H54 (cell line): ENCODE results near the gene NEDD4L.
"Not testable (repeated sequence)": the region's sequence is repeated elsewhere in the genome, so short reads cannot be mapped to it uniquely, and the experiment has no call there.

Experiments
- DNase-seq: peaks from one replicate; pipeline ENCODE4 v3.0.0; 2011; ENCODE audit warnings: low spot score, mixed read lengths; ENCODE audit not compliant: insufficient read length
- FAIRE-seq: peaks from 3 replicates; lab custom pipeline; 2011; peaks lifted over from hg19 to GRCh38; lab: Jason Lieb, UNC
- POLR2A ChIP-seq: IDR thresholded peaks from 2 replicates; pipeline ENCODE4 v1.6.1; 2011; ENCODE audit warnings: low read depth, mild to moderate bottlenecking, low read length

NEDD4L gene

DNA sequence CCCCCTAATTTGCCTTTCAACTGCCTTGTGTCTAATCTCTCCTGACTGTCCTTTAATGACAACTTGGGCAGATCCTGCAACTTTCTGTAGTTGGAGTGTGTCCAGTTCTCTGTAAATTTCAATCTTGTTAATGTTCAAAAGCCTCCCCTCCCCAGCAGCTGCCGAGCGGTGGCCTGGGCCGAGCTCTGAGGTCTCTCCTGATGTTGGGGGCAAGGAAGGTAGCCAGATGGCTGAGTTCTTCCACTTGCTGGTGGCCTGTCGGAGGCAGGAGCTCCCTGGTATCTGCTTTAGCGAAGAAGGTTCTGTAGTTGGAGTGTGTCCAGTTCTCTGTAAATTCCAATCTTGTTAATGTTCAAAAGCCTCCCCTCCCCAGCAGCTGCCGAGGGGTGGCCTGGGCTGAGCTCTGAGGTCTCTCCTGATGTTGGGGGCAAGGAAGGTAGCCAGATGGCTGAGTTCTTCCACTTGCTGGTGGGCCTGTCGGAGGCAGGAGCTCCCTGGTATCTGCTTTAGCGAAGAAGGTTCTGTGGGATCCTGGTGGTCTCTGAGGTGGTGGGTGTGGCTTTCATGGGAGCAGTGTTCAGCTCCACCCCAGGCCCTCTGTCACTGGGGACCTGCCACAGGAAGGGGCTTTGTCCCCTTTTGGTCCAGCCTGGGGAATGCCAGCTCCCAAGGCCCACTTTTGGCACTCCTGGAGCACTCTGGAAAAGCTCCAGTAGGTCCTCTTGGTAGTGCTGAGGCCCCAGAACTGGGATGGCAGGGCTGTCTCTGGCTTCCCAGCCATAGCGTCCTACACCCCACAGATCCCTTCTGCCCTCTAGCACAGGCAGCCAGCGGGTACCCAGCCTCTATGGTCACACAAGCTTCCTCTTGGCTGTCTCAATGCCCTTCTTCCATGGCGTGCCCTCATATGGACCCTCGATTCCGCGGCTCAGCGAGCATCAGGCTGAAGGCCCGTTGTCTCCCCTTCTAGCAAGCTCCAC is 373.0 kb downstream of the NEDD4L start:
- TF ChIP-seq POLR2A: no peak
- FAIRE-seq (no peak), DNase-seq (no peak)

DNA sequence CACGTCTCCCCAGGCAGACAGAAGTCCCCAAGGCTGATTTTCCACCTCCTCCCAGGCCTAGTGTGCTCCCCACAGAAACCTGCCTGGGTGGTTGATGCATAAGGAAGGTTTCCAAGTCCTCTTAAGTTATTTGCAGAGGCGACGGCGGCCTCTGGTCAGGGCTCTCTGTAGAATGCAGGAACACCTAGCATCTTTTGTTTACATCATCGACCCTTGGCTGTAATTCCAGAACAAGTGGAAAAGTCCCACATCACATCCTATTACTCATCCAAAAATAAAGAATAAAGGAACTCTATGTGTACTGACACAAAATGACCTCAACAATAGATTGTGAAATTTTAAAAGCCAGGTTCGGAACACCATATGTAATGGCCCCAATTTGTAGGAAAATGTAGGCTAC is 373.7 kb downstream of the NEDD4L start:
- DNase-seq (peak; percentile 22), FAIRE-seq (no peak)
- TF ChIP-seq POLR2A: no peak

DNA sequence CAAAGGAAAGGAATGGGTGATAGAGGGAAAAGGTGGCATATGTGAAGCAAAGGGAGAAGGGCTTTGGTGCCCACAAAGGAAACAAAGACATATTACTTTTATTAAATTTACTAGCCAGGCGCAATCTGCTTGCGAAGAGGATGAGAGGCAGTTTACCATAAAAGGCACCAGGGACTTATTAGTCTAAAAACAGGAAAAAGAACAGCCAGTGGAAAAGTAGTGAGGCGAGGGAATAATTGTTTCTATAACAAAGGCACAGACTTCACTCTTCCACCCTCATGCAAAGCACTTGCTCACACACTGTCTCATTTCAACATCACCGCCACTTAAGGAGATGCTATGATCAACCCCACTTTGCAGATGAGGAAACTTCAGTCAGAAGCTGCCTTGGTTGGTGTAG is 374.3 kb downstream of the NEDD4L start:
- FAIRE-seq (no peak), DNase-seq (no peak)

DNA sequence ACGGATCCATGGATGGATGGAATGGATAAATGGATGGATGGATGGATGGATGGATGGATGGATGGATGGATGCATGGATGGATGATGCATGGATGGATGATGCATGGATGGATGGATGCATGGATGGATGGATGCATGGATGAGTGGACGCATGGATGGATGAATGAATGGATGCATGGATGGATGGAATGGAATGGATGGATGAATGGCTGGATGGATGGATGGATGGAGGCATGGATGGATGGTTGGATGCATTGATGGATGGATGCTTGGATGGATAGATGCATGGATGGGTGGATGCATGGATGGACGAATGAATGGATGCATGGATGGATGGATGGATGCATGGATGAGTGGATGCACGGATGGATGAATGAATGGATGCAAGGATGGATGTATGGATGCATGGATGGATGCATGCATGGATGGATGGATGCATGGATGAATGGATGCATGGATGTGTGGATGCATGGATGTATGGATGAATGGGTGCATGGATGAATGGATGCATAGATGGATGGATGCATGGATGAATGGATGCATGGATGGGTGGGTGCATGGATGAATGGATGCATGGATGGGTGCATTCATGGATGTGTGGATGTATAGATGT is 375.7 kb downstream of the NEDD4L start:
- FAIRE-seq: no peak
- TF ChIP-seq POLR2A: no peak
- no peak for DNase-seq

More for the DNA sequence above, 374.3 kb downstream of the NEDD4L start:
- TF ChIP-seq POLR2A: no peak

DNA sequence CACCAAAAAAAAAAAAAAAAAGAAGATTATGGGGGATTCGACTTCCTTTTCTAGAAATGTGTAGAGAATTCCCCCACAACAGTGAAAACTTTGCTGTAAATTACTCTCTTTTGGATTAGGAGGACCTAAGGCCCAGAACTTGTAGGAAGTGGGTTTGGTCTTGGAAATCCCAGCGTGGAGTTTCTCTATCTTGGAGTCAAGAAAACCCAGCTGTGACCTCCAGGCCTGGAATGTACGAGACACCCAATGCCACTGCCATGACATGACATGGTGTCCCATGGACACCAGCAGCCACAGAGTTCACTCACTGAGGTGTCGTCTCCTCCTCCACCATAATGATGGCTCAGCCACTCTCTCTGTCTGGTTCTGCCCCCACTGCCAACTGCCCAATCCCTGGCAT is 382.6 kb downstream of the NEDD4L start:
- FAIRE-seq: no peak
- no peak for TF ChIP-seq POLR2A
- no peak for DNase-seq

DNA sequence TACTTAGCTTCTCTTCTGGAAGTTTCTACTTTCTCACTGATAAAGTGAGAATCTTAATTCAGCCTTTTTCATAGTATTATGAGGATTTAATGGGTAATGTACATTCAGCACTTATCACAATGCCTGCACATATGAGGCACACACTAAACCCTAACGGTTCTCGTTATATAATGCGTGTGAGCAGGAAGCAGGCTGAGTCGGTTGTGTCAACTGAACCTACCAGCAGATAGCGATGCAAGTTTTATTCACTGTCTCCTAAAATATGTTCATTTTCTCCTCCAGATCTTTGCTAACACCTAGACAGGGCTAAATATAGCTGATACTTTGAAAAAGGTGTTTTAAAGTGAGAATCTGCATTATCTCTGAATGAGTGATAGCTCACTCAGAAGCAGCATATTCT is 383.3 kb downstream of the NEDD4L start:
- FAIRE-seq (no peak), DNase-seq (no peak)
- no peak for TF ChIP-seq POLR2A

DNA sequence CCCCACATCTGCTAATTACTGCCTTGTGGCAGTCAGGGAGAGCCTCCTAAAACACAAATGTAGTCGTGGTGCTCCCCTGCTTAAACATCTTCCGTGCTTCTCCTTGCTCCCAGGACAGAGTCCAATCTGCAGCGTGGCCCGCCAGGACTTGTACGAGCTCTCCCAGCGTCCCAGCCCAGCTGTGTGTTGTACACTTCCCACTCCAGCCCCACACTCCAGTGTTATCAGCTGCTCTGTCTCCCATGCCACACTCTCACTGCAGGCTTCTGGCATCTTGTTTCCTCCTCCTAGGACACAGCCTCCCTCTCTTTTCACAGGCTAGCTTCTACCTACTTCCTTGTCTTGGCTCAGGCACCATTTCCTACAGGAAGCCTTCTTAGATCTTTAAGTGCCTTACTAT is 385.4 kb downstream of the NEDD4L start:
- DNase-seq (no peak), FAIRE-seq (no peak)
- no peak for TF ChIP-seq POLR2A

DNA sequence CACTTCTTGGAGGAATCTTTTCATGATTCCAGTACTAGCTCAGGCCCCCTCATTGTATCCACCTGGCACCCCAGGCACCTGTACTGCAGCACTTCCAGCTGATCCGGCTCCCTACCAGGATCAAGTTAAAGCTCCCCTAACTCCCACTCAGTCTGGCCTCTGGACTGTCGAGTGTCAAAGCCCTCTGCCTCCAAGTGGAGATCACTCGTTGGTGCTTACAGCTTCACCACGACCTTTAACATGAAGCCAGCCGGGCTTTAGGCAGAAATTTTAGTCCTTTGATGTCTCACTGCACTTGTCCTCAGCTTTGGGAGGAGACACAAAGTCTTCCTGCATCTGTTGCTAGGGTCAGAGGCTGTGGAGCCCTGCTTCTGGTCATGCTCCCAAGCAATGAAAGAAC is 387.2 kb downstream of the NEDD4L start:
- FAIRE-seq (no peak), DNase-seq (no peak)
- TF ChIP-seq POLR2A: no peak

DNA sequence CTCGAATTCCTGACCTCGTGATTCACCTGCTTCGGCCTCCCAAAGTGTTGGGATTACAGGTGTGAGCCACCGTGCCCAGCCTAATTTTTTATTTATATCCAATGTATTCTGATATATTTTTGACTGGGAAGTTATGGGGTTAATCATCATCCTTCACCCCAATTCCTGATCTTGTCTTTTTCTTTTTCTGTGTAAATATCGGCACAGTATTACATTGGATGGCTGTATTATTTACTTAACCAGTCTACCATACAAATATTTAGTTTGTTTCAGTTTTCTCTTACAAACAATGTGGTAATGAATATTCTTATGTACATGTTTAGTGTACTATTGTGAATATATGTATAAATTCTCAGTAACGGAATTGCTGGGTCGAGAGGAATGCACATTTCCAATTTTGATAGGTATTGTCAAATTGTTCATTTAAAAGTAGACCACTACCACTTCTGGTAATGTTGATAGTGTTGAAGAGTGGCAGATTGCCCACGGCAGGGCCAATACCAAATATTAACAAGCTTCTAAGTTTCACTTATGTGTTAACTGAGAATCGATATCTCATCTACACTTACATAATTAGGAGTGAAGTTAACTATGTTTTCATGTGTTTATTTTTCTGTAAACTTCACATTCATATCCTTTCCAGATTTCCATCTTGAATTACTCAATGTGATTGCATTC is 388.2 kb downstream of the NEDD4L start:
- FAIRE-seq (no peak), DNase-seq (no peak)
- TF ChIP-seq POLR2A: no peak

DNA sequence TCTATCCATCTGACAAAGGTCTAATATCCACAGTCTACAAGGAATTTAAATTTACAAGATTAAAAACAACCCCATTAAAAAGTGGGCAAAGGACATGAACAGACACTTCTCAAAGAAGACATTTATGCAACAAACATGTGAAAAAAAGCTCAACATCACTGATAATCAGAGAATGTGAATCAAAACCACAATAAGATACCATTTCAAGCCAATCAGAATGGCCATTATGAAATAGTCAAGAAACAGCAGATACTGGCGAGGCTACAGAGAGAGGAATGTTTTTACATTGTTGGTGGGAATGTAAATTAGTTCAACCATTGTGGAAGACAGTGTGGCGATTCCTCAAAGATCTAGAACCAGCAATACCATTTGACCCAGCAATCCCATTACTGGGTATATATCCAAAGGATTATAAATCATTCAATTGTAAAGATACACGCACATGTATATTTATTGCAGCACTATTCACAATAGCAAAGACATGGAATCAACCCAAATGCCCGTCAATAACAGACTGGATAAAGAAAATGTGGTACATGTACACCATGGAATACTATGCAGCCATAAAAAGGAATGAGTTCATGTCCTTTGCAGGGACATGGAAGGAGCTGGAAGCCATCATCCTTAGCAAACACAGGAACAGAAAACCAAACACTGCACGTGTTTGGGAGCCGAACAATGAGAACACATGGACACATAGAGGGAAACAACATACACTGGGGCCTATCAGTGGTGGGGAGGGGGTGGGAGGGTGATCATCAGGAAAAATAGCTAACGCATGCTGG is 391.4 kb downstream of the NEDD4L start:
- not testable (repeated sequence) for DNase-seq, FAIRE-seq

DNA sequence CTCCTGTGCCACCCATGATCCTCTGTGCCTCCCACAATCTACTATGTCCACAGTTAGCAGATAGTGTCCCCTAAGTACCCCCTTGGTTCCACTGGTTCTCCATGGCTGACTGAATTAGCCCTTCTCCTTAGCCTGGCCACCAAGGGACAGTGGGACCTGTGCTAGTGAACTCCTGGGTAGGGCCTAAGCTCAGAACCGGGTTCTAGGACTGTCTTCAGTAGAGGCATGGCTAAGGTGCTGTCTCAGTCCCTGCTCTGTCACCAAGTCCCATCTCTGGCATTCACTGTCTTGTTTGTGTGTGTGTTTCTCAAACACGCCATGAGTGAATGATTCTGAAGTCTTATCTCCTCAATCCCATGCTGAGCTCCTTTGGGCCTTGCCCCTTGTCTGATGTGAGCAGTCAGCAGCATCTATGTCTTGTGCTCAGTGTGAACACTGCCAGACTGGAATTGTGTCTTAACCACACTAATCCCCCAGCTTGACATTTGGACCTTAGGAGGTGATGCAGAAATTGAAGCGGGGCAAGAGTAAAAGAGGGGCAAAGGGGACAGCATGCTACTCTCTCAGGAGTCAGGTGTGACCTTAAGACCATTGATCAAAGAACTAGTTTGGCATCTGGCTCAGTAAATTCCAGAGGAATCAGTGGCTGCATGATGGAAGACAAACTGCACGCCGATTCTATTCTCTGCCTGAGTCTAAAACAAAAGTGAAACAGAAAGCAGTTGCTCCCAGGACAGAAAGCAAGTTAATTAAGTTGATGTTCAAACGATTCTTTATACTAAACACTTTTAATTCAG is 394.3 kb downstream of the NEDD4L start:
- FAIRE-seq (no peak), DNase-seq (no peak)
- TF ChIP-seq POLR2A: no peak

DNA sequence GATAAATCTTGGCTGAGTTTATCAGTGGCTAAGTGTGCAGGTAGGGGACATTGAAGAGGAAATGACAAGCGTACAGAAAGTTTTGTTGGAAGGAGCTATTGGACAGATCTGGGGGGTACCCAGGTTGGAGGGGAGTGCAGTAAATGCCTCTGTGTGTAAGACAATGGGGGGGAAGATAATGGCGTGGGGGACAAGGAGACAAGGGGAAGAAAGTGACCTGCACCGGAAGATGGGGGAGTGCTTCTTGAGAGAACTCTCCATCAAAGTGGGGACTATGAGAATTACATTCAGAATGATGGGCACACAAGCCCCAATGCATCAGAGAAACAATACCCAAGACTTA is 394.9 kb downstream of the NEDD4L start:
- DNase-seq: no peak
- FAIRE-seq: no peak
- TF ChIP-seq POLR2A: no peak

DNA sequence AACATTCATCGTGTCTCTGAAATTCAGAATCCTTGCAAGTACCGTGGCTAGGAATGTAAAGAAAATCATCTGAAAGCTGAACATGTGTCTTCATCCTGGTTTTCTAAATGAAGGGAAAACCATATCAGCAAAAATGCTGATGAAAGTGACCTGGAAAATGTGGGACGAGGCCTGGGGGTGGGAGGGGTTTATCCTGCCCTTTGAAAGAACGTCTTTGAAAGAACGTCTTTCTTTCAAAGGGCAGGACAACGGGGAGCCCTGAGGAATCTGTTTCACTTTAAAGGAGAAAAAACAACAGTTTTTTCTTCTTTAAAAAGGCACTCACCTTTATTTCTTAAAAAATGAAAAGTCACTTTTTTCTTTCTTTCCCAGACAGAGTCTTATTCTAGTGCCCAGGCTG is 399.6 kb downstream of the NEDD4L start:
- no peak for DNase-seq
- no peak for TF ChIP-seq POLR2A
- no peak for FAIRE-seq
